Osteoblast (primary cell): Measurements from ENCODE around the gene PHF21A. TPM values are rescaled to one million over a fixed set of nuclear protein-coding genes. Genes with fewer than 3 reads are reported as not detected.

Experiments
- DNase-seq: peaks from one replicate; pipeline ENCODE4 v3.0.0; 2011; ENCODE audit warnings: low spot score, mixed read lengths; ENCODE audit not compliant: insufficient read length; ENCODE audit errors: missing footprints
- H2AFZ ChIP-seq: 2 replicates; pipeline ENCODE4 v1.6.0; 2011; ENCODE audit warnings: mild to moderate bottlenecking, low read length
- H3K27ac ChIP-seq: 2 replicates; pipeline ENCODE4 v1.5.1; 2011; ENCODE audit warnings: mild to moderate bottlenecking, low read depth, low read length, moderate library complexity
- H3K27me3 ChIP-seq: 2 replicates; pipeline ENCODE4 v1.6.0; 2012; ENCODE audit warnings: mild to moderate bottlenecking, control low read depth, inconsistent platforms, low read length, moderate library complexity; ENCODE audit not compliant: insufficient read depth
- H3K36me3 ChIP-seq: 2 replicates; pipeline ENCODE4 v1.5.1; 2011; ENCODE audit warnings: mild to moderate bottlenecking, low read length, control low read depth, moderate library complexity; ENCODE audit not compliant: insufficient read depth
- H3K4me1 ChIP-seq: 2 replicates; pipeline ENCODE4 v1.5.1; 2011; ENCODE audit warnings: mild to moderate bottlenecking, low read length, control low read depth, moderate library complexity; ENCODE audit not compliant: insufficient read depth
- H3K4me2 ChIP-seq: 2 replicates; pipeline ENCODE4 v1.6.0; 2011; ENCODE audit warnings: mild to moderate bottlenecking, low read length; ENCODE audit not compliant: insufficient read depth
- H3K4me3 ChIP-seq: fragments of 200-600 bp; sonication (generic); 3 replicates; pipeline ENCODE4 v1.5.1; 2012; ENCODE audit warnings: mild to moderate bottlenecking, low read length, inconsistent platforms; ENCODE audit not compliant: insufficient read depth
- H3K79me2 ChIP-seq: 2 replicates; pipeline ENCODE4 v1.6.0; 2012; ENCODE audit warnings: mild to moderate bottlenecking, low read length, control low read depth, inconsistent platforms; ENCODE audit not compliant: insufficient read depth
- H3K9me3 ChIP-seq: 2 replicates; pipeline ENCODE4 v1.5.1; 2011; ENCODE audit warnings: low read depth, low read length, control low read depth
- H4K20me1 ChIP-seq: 2 replicates; pipeline ENCODE4 v1.6.0; 2012; ENCODE audit warnings: mild to moderate bottlenecking, low read length, control low read depth; ENCODE audit not compliant: insufficient read depth
- CTCF ChIP-seq: IDR thresholded peaks from 2 replicates; pipeline ENCODE4 v1.5.1; 2011; ENCODE audit warnings: mild to moderate bottlenecking, low read depth, low read length, moderate library complexity; ENCODE audit errors: extremely low read depth
- total RNA-seq: library from RNA; depleted of rRNA; stranded (reverse); fragments of >200 nt; gene quantifications from 2 replicates; pipeline ENCODE4 v1.2.3, GENCODE V29; 2012

The PHF21A gene
- total RNA-seq, 1 donor = 26.4 TPM

- H3K79me2 ChIP-seq = no peaks in the 10 kb centered on the region
- H3K36me3 ChIP-seq = no peaks in the 10 kb centered on the region
- no peak overlapping the region for H3K4me3 ChIP-seq
- H3K27me3 ChIP-seq = peaks cover 27% of the 10 kb centered on the region
- H3K4me2 ChIP-seq = no peak overlapping the region
- no peak overlapping the region for H3K27ac ChIP-seq
- no peak for DNase-seq
- no peak overlapping the region for H2AFZ ChIP-seq
- no peaks in the 10 kb centered on the region for H4K20me1 ChIP-seq
- no peak for TF ChIP-seq CTCF
- no peaks in the 10 kb centered on the region for H3K9me3 ChIP-seq
- no peaks in the 10 kb centered on the region for H3K4me1 ChIP-seq
Observed at GRCh38 chr11:46160100-46160499, 38.8 kb upstream of the PHF21A start.

GRCh38 chr11:46159680-46160079 lies 38.4 kb upstream of the PHF21A start:
- TF ChIP-seq CTCF = no peak
- Histone ChIP-seq H2AFZ (no peak overlapping the region), H3K4me2 (no peak overlapping the region), H3K27ac (no peak overlapping the region), H3K27me3 (peaks cover 27% of the 10 kb centered on the region), H3K9me3 (no peaks in the 10 kb centered on the region), H3K36me3 (no peaks in the 10 kb centered on the region), H3K79me2 (no peaks in the 10 kb centered on the region), H4K20me1 (no peaks in the 10 kb centered on the region), H3K4me3 (no peak overlapping the region), H3K4me1 (no peaks in the 10 kb centered on the region)
- DNase-seq = no peak

- no peak for DNase-seq
- H3K9me3 ChIP-seq = no peaks in the 10 kb centered on the region
- H3K79me2 ChIP-seq = no peaks in the 10 kb centered on the region
- H3K4me1 ChIP-seq = no peaks in the 10 kb centered on the region
- H3K4me2 ChIP-seq = no peak overlapping the region
- no peaks in the 10 kb centered on the region for H4K20me1 ChIP-seq
- peaks cover 20% of the 10 kb centered on the region for H3K27me3 ChIP-seq
- H2AFZ ChIP-seq = no peak overlapping the region
- H3K4me3 ChIP-seq = no peak overlapping the region
- no peak overlapping the region for H3K27ac ChIP-seq
- H3K36me3 ChIP-seq = no peaks in the 10 kb centered on the region
- TF ChIP-seq CTCF = no peak
Observed at GRCh38 chr11:46149826-46150225, 28.6 kb upstream of the PHF21A start.

- H3K79me2 ChIP-seq = no peaks in the 10 kb centered on the region
- peaks cover 20% of the 10 kb centered on the region for H3K27me3 ChIP-seq
- H4K20me1 ChIP-seq = no peaks in the 10 kb centered on the region
- H3K4me1 ChIP-seq = no peaks in the 10 kb centered on the region
- TF ChIP-seq CTCF = no peak
- H3K36me3 ChIP-seq = no peaks in the 10 kb centered on the region
- no peak for DNase-seq
- H2AFZ ChIP-seq = no peak overlapping the region
- no peak overlapping the region for H3K4me3 ChIP-seq
- H3K4me2 ChIP-seq = no peak overlapping the region
- no peak overlapping the region for H3K27ac ChIP-seq
- H3K9me3 ChIP-seq = no peaks in the 10 kb centered on the region
Observed at GRCh38 chr11:46149342-46149741, 28.1 kb upstream of the PHF21A start.
